Testis (tissue), 3 donors: Measurements from ENCODE around the gene CDCP1. TPM values are rescaled to one million over a fixed set of nuclear protein-coding genes. Genes with fewer than 3 reads are reported as not detected.
A peak's percentile ranks its signal among the peaks of the same experiment; 100 is the strongest.
"Not testable (repeated sequence)": the region's sequence is repeated elsewhere in the genome, so short reads cannot be mapped to it uniquely, and the experiment has no call there.

ENCODE experiments used
- DNase-seq: peaks from one replicate; pipeline ENCODE4 v3.0.0-alpha.2; 2019
- H3K27ac ChIP-seq, 2 donors: fragments of 200-600 bp; sonication (generic); one replicate each; pipeline ENCODE4 v1.5.1; 2019
- H3K27me3 ChIP-seq: fragments of 200-600 bp; sonication (generic); one replicate; pipeline ENCODE4 v1.5.1; 2019
- H3K36me3 ChIP-seq: fragments of 200-600 bp; sonication (generic); one replicate; pipeline ENCODE4 v1.5.1; 2017; ENCODE audit warnings: low read depth; ENCODE audit errors: missing control alignments
- H3K4me1 ChIP-seq: fragments of 200-600 bp; sonication (generic); one replicate; pipeline ENCODE4 v1.5.1; 2019
- H3K4me3 ChIP-seq, 2 donors: fragments of 200-600 bp; sonication (generic); one replicate each; pipeline ENCODE4 v1.5.1; 2017 to 2019
- H3K9me3 ChIP-seq: fragments of 200-600 bp; sonication (generic); one replicate; pipeline ENCODE4 v1.5.1; 2017
- CTCF ChIP-seq, 3 experiments: fragments of 450-650 bp in 2 of 3; fragments of 200-600 bp in 1 of 3; sonication (generic) in 1 of 3; IDR thresholded peaks; one replicate each; pipeline ENCODE4 v1.5.1; 2016 to 2019; ENCODE audit warnings: antibody characterized with exemption in 3 of 3, mild to moderate bottlenecking in 2 of 3, moderate library complexity in 1 of 3
- POLR2A ChIP-seq: fragments of 450-650 bp; IDR thresholded peaks from one replicate; pipeline ENCODE4 v1.6.1; 2017; ENCODE audit warnings: antibody characterized with exemption, mild to moderate bottlenecking, moderate library complexity
- WGBS, 2 donors: methylation state at CpG; one replicate each; pipeline ENCODE4 v1.1.5; 2018; 5-methylcytosine and 5-hydroxymethylcytosine counted together
- intact Hi-C: fragments of 100-400 bp; cut with DNase I; formaldehyde crosslinking; loops from one replicate; pipeline ENCODE4 v1.15.1; 2023; ENCODE audit warnings: low total_unique reads
- polyA plus RNA-seq: library from polyadenylated mRNA; stranded (reverse); fragments of 350-450 nt; fragmentation: Illumina TruSeq; extraction: RNeasy Lipid Tissue Mini Kit (QIAGEN cat#74804); gene quantifications from one replicate; pipeline ENCODE4 v1.2.3, GENCODE V29; 2014; ENCODE audit warnings: low read depth, low replicate concordance; ENCODE audit not compliant: insufficient read depth
- total RNA-seq, 2 donors: library from RNA; depleted of rRNA; stranded (reverse); fragments of >200 nt; gene quantifications; one replicate each; pipeline ENCODE4 v1.2.3, GENCODE V29; 2016

Gene CDCP1
- total and polyA plus RNA-seq, 3 donors from 2014 or later: 1.1 to 2.7 (median 2.5) TPM

GRCh38 chr3:45143673-45144671 is 2.2 kb downstream of the CDCP1 start:
- Histone ChIP-seq H3K27ac (no peak overlapping the region), H3K36me3 (no peaks in the 10 kb centered on the region), H3K4me1 (peaks cover 3% of the 10 kb centered on the region), H3K4me3 (no peak overlapping the region), H3K27me3 (no peaks in the 10 kb centered on the region), H3K9me3 (no peaks in the 10 kb centered on the region)
- DNase-seq: peak; percentile 32
- intact Hi-C loops: no loop called here
- 80 to 82% methylated on average over 6 of the region's 6 CpGs for WGBS, 2 donors
- no peak for TF ChIP-seq CTCF (IDR thresholded peaks at IDR 0.05)
- TF ChIP-seq POLR2A: no peak

DNA sequence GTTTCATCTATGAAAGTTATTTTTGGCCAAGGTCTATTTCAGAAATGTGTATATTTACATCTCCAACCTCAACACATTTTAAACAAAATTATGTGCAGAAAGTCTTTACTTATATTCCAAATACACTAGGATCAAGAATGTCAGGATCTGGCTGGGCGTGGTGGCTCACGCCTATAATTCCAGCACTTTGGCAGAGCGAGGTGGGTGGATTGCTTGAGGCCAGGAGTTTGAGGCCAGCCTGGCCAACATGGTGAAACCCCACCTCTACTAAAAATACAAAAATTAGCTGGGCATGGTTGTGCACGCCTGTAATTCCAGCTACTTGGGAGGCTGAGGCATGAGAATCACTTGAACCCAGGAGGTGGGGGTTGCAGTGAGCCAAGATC is 5.4 kb downstream of the CDCP1 start:
- H3K4me3 ChIP-seq, H3K27ac ChIP-seq, H3K9me3 ChIP-seq, H3K36me3 ChIP-seq, intact Hi-C loops, H3K27me3 ChIP-seq, DNase-seq: not testable (repeated sequence)
- peaks cover 11% of the 10 kb centered on the region for H3K4me1 ChIP-seq
- 94 to 98% methylated on average over 4 of the region's 4 CpGs for WGBS, 2 donors

DNA sequence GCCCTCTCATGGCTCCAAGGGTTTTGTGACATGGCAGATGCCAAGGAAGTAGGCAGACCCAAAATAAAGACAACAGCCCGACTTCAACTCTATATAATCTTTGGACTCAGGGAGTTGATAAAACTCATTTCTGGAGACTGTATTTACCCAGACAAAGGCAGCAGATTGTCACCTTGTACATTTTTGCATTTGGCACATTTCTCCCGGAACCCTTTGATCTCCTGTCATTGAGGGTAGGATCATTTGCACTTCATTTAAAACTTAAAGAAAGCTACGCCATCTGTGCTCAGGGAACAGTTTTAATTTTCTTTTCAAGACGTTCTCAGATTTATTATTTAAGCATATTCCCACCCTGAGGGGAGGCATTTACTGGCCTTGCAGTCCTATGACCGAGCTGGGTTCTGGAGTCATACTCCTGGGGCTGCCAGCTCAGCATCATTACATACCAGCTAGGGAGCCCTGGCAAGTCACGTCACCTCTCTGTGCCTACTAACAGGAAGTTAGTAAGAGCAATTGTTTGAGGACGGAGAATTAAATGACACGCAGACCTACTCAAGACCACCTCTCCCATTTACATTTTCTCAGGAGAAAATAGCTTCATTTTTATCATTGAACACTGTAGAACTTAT is 5.9 kb downstream of the CDCP1 start:
- Histone ChIP-seq H3K4me1 (peaks cover 14% of the 10 kb centered on the region), H3K27ac (no peak overlapping the region), H3K27me3 (no peaks in the 10 kb centered on the region), H3K9me3 (no peaks in the 10 kb centered on the region), H3K4me3 (no peak overlapping the region), H3K36me3 (no peaks in the 10 kb centered on the region)
- intact Hi-C loops: no loop called here
- WGBS, 2 donors: 75 to 78% methylated on average over 8 of the region's 8 CpGs
- no peak for TF ChIP-seq POLR2A
- TF ChIP-seq CTCF (IDR thresholded peaks at IDR 0.05): no peak
- no peak for DNase-seq

DNA sequence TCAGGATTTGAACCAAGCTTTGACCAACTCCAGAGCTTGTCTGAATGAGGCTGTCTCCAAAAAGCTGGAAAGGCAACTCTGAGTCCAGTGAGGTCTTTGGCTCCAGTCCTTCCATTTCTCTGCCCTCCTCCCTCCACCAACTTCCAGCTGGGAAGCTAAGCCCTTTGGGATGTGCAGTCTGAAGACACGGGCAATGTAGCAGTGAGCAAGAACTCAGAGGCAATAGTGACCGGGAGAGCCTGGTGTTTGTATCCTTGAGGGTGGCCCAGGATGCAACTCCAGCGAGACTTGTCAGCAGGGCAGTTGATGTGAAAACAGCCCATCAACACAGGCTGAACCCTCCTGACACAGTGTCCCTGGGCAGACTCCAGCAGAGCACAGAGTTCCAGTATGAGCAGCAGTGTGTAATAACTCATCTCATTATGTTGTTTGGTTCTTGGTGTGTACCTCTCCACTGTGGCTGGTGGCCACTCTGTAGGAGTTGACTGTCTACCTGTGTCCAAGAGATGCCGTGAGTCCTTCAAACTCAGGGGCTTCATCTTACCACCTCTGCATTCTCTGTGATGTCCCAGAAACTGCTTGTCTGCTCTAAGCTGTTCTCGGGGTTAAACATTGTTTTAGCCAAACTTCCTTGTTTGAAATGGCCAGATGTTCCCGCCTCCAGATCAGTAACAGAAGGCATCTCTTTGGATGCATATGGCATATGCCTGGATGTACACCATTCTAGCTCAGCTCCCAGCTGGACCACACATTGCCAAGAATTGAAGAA is 6.6 kb downstream of the CDCP1 start:
- 55 to 69% methylated on average over 3 to 6 of the region's 6 CpGs for WGBS, 2 donors
- Histone ChIP-seq H3K27me3 (no peaks in the 10 kb centered on the region), H3K27ac (no peak overlapping the region), H3K36me3 (no peaks in the 10 kb centered on the region), H3K9me3 (no peaks in the 10 kb centered on the region), H3K4me3 (no peak overlapping the region), H3K4me1 (peaks cover 14% of the 10 kb centered on the region)
- intact Hi-C loops: no loop called here
- DNase-seq: peak; percentile 70
- TF ChIP-seq POLR2A (no peak), CTCF (IDR thresholded peaks at IDR 0.05) (no peak)

GRCh38 chr3:45137656-45138181 is 8.5 kb downstream of the CDCP1 start:
- intact Hi-C loops: no loop called here
- no peak for DNase-seq
- WGBS, 2 donors: 63 to 68% methylated on average over 5 of the region's 5 CpGs
- H3K4me1 ChIP-seq: peaks cover 14% of the 10 kb centered on the region
- no peak overlapping the region for H3K4me3 ChIP-seq
- H3K9me3 ChIP-seq: no peaks in the 10 kb centered on the region
- TF ChIP-seq CTCF (IDR thresholded peaks at IDR 0.05): no peak
- TF ChIP-seq POLR2A: no peak
- no peaks in the 10 kb centered on the region for H3K36me3 ChIP-seq
- H3K27me3 ChIP-seq: no peaks in the 10 kb centered on the region
- no peak overlapping the region for H3K27ac ChIP-seq
